ENCODE data around the gene C15orf40. TPM values are rescaled to one million over a fixed set of nuclear protein-coding genes. Genes with fewer than 3 reads are reported as not detected.

C15orf40 gene
- 10 to 100 TPM in 2 of 4 donors, 1 to 10 TPM in 2; 5.9 to 14.6 (median 9.5) TPM for total RNA-seq

GRCh38 chr15:83011271-83012075, at the start of gene C15orf40:
Gene C15orf40 (minus strand): TSS chr15:83011639. CDS start chr15:83011607, 32 bp downstream.
- Histone ChIP-seq H3K4me1 (peaks cover 26 to 29% of the 10 kb centered on the region in 2 donors), H3K27me3 (no peaks in the 10 kb centered on the region), H3K9me3 (no peaks in the 10 kb centered on the region), H3K36me3 (peaks cover 0 to 29% of the 10 kb centered on the region in 2 donors), H3K27ac (peak within 1 kb of the TSS; percentile 82 to 92 (median 86)), H3K4me3 (peak within 1 kb of the TSS; percentile 90 to 100 (median 95))
- peak; percentile 83 to 88 for DNase-seq
- intact Hi-C loops (cut with DNase I; ENCODE audit: low total_unique reads) (loop anchor here (1.0 to 10.0 kb wide), 5 partner anchors 36 to 477 kb away; partner anchors contain the start of genes HDGFL3 and TM6SF1), in situ Hi-C loops (cut with MboI; ENCODE audit: low sequenced_read_pairs in 4 of 4) (loop anchor here in 3 of 4 donors (5.0 to 25.0 kb wide), 3 partner anchors 93 to 474 kb away; partner anchors contain the start of genes TM6SF1 (in 2 of the 3) and RPS17 (in 1 of the 3))
- peak; percentile 82 to 90 for ATAC-seq
- TF ChIP-seq CTCF (IDR thresholded peaks at IDR 0.05 in 4 of 5, conservative IDR thresholded peaks at IDR 0.05 in 1 of 5) (peak; percentile 51 to 81 (median 71)), POLR2A (IDR thresholded peaks at IDR 0.05) (peak; percentile 56 to 75)

GRCh38 chr15:83057696-83058376, 46.4 kb upstream of the C15orf40 start:
- peaks cover 60 to 69% of the 10 kb centered on the region in 2 donors for H3K4me1 ChIP-seq
- H3K36me3 ChIP-seq = peaks cover 0 to 17% of the 10 kb centered on the region in 2 donors
- ATAC-seq (peak in 1 of 2 donors; percentile 13), DNase-seq (peak in 1 of 2 donors; percentile 16)
- intact Hi-C loops (cut with DNase I; ENCODE audit: low total_unique reads) (no loop called here), in situ Hi-C loops (cut with MboI; ENCODE audit: low sequenced_read_pairs in 4 of 4) (no loop called here)
- TF ChIP-seq CTCF (IDR thresholded peaks at IDR 0.05 in 4 of 5, conservative IDR thresholded peaks at IDR 0.05 in 1 of 5) (no peak), POLR2A (IDR thresholded peaks at IDR 0.05) (no peak)
- peak overlapping the region in 2 of 4 donors; percentile 3 to 29 for H3K4me3 ChIP-seq
- no peaks in the 10 kb centered on the region for H3K9me3 ChIP-seq
- no peaks in the 10 kb centered on the region for H3K27me3 ChIP-seq
- H3K27ac ChIP-seq = peak overlapping the region; percentile 66 to 98 (median 78)

- in situ Hi-C loops (cut with MboI; ENCODE audit: low sequenced_read_pairs in 4 of 4) = no loop called here
- Histone ChIP-seq H3K9me3 (no peaks in the 10 kb centered on the region), H3K27me3 (no peaks in the 10 kb centered on the region), H3K36me3 (peaks cover 0 to 17% of the 10 kb centered on the region in 2 donors), H3K27ac (peak overlapping the region; percentile 66 to 98 (median 78)), H3K4me1 (peaks cover 53 to 61% of the 10 kb centered on the region in 2 donors), H3K4me3 (no peak overlapping the region)
- intact Hi-C loops (cut with DNase I; ENCODE audit: low total_unique reads) = no loop called here
- no peak for TF ChIP-seq CTCF (IDR thresholded peaks at IDR 0.05 in 4 of 5, conservative IDR thresholded peaks at IDR 0.05 in 1 of 5)
- no peak for TF ChIP-seq POLR2A (IDR thresholded peaks at IDR 0.05)
- ATAC-seq (no peak), DNase-seq (no peak)
These were observed 45.6 kb upstream of the C15orf40 start for GRCh38 chr15:83057002-83057401.

- Histone ChIP-seq H3K27ac (peak overlapping the region; percentile 77 to 90 (median 84)), H3K9me3 (no peaks in the 10 kb centered on the region), H3K27me3 (no peaks in the 10 kb centered on the region), H3K36me3 (peaks cover 0 to 37% of the 10 kb centered on the region in 2 donors), H3K4me1 (peaks cover 28 to 33% of the 10 kb centered on the region in 2 donors), H3K4me3 (no peak overlapping the region)
- intact Hi-C loops (cut with DNase I; ENCODE audit: low total_unique reads) = no loop called here
- in situ Hi-C loops (cut with MboI; ENCODE audit: low sequenced_read_pairs in 4 of 4) = no loop called here
- TF ChIP-seq POLR2A (IDR thresholded peaks at IDR 0.05) (no peak), CTCF (IDR thresholded peaks at IDR 0.05 in 4 of 5, conservative IDR thresholded peaks at IDR 0.05 in 1 of 5) (no peak)
- ATAC-seq = peak; percentile 96 to 97
- peak in 1 of 2 donors; percentile 44 for DNase-seq
These were observed 41.7 kb upstream of the C15orf40 start for GRCh38 chr15:83053151-83053550.
